HG02610 (cell line): ENCODE data around the gene PRLH.

Experiments
- ATAC-seq: cut with Tn5 transposase; IDR thresholded peaks from one replicate; pipeline ENCODE4 v1.9.1; 2021; ENCODE audit warnings: mild to moderate bottlenecking, moderate library complexity; ENCODE audit not compliant: unreplicated experiment

PRLH gene

GRCh38 chr2:237566401-237567235 lies at the start of gene PRLH:
PRLH (plus strand) TSS chr2:237566574; CDS start chr2:237566574, 0 bp downstream.
- no peak for ATAC-seq

DNA sequence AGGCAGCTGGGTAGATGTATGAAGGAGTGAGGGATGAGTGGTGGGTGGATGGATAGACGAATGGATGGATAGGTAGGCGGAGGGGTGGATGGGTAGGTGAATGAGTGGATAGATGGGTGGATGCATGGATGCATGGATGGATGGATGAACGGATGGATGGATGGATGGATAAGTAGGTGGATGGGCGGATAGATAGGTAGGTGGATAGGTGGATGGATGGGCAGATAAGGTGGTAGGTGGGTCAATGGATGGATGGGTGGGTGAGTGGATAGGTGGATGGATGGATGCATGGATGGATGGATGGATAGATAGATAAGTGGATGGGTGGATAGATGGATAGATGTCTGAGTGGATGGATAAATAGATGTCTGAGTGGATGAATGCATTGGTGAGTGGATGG lies 49.2 kb upstream of the PRLH start:
- no peak for ATAC-seq

DNA sequence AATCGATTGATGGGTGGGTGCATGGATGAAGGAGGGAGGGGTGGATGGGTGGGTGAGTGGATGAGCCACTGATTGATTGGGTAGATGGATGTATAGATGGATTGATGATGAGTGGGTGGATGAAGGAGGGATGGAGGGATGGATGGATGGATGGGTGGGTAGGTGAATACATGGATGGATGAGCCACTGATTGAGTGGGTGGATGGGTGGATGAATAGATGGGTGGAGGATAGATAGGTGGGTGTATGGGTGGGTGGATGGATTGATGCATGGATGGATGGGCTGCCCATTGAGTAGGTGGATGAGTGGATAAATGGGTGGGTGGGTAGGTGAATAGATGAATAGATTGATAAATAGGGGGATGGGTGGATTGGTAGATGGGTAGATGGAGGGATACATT lies 48.4 kb upstream of the PRLH start:
- ATAC-seq: no peak

DNA sequence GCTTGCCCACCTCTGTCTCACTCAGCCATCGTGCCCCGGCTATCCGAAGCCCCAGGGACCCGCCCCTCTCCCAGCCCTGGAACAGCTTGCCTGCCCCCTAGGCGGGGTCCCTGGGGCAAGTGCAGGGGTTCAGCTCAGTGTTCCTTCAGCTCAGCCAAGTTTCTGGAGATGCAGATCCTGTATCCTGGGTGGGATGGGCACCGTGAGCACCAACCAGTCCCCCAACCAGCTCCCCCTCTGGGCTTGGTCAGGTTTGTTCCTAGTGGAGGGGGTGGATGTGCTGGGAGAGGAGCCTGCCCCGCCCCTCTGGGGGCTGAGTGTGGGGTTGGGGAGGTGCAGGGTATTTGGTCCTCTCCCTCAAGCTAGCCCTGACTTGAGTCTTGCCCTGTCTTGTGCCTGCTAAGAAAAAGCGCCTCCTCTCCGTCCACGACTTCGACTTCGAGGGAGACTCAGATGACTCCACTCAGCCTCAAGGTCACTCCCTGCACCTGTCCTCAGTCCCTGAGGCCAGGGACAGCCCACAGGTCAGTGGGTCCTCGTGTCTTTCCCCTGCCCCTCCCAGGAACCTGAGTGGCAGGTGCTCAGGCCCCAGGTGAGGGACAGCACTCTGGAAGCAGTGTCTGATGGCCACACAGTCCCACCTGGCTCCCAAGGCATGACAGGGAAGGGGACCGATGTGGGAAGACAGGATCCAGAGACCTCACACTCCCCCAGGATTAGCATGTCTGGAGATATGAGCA lies 46.7 kb upstream of the PRLH start:
- ATAC-seq: no peak

DNA sequence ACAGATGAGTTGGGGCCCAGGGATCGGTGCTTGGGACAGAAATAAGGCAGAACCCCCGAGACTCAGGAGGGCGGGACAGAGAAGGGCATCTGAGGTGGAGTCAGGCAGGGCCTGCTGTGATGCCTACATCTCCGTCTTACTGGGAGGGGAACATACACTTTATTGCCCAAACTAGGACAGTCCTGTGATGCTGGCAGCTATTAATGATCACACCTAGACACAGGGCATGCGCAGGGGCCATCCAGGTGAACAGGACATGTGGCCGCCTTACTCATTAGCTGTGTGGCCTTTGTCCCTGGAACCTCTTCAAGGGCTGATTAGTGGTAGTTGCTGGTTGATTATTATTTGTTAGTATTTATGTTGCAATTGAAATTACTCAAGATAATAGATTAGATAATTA lies 46.1 kb upstream of the PRLH start:
- ATAC-seq: no peak

DNA sequence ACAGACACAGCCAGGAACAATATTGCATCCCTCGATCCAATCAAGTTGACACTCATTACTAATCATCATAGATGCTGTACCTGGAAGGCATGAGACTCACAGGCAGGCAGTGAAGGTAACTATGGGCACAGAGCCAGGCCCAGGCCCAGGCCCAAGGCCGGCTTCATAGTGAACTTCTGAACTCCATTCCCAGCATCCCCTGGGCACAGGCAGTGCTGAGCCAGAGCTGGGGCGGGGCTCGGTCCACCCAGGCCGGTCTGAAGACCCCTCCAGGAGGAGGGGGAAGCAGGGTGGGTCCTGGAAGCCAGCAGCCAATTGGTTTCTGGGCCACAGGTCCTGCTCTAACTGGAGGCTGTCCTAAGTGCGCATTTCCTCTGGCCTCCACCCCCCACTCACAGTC lies 41.7 kb upstream of the PRLH start:
- no peak for ATAC-seq

GRCh38 chr2:237525559-237526157 lies 40.7 kb upstream of the PRLH start:
- ATAC-seq: no peak

GRCh38 chr2:237527233-237527632 lies 39.1 kb upstream of the PRLH start:
- no peak for ATAC-seq

DNA sequence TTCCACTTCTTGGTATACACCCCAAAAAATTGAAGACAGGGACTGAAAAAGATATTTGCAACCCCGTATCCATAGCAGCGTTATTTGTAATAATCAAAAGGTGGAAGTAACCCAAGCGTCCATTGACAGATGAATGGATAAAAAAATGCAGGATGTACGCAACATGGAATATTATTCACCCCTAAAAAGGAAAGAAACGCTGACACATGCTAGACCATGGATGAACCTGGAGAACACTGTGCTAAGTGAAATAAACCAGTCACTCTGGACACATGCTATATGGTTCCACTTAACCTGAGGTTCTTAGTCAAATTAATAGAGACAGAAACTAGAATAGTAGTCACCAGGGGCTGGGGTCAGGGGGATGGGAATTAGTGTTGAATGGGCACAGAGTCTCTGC lies 38.6 kb upstream of the PRLH start:
- no peak for ATAC-seq

GRCh38 chr2:237529452-237530402 lies 36.6 kb upstream of the PRLH start:
- no peak for ATAC-seq

GRCh38 chr2:237530472-237531433 lies 35.6 kb upstream of the PRLH start:
- no peak for ATAC-seq

- no peak for ATAC-seq
These were observed 34.2 kb upstream of the PRLH start for GRCh38 chr2:237532160-237532559.

DNA sequence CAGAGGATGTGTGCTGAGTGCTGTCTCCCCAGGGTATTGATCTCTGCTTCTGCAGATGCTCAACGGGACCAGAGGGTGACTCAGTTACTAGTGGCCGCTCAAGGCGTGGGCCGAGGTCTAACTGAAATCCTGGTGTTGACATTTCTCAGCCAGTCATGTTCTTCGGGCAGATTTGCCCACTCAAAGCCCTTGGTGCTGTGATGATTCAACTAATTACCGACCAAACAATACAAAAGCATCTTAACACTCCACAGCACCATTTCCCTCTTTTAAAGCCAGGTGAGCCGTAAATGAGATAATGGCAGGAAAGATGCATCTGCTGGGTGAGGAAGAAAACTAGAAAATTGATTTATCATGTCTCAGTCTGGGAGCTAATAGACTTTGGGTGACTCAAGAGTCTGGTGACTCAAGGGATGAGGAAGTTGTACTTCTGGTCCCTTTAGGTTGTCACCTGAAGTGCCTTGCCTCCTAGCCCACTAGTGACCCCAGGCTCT lies 32.7 kb upstream of the PRLH start:
- ATAC-seq: no peak

DNA sequence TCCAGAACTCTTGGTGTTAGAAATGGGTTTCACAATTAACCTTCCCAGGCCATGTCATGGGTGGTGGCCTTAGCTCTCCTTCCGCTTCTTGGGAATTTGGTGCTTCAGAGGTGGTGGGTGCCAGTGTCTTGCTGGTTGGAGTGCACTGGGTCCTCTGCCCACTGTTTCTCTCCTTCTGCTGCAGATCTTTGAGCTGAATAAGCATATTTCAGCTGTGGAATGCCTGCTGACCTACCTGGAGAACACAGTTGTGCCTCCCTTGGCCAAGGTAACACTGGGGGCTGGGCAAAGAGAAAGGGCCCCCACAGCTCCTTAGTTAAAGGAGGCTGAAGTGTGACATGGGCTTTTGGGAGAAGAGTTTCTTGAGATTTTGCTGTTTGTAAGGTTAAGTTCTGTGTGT lies 32.0 kb upstream of the PRLH start:
- no peak for ATAC-seq

- no peak for ATAC-seq
These were observed 30.8 kb upstream of the PRLH start for GRCh38 chr2:237535385-237536082.

GRCh38 chr2:237536083-237536415 lies 30.3 kb upstream of the PRLH start:
- no peak for ATAC-seq

DNA sequence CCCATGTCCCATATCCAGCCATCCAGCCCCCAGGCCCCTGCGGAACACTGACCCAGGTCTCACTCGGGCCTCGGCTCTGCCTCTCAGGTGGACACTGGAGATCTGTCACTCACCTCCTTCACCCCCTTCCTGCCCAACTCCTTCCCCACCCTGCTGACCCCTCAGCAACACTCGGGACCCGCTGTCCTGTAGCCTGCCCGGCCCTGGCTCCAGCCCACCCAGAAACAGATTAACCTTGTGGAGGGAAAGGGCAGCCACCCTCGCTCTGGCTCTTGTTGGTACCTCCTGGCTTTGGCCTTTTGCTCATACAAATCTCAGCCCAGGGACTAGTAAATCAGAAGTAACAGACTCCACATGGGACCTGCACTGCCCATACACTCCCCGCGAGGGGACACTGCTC lies 29.8 kb upstream of the PRLH start:
- ATAC-seq: no peak

DNA sequence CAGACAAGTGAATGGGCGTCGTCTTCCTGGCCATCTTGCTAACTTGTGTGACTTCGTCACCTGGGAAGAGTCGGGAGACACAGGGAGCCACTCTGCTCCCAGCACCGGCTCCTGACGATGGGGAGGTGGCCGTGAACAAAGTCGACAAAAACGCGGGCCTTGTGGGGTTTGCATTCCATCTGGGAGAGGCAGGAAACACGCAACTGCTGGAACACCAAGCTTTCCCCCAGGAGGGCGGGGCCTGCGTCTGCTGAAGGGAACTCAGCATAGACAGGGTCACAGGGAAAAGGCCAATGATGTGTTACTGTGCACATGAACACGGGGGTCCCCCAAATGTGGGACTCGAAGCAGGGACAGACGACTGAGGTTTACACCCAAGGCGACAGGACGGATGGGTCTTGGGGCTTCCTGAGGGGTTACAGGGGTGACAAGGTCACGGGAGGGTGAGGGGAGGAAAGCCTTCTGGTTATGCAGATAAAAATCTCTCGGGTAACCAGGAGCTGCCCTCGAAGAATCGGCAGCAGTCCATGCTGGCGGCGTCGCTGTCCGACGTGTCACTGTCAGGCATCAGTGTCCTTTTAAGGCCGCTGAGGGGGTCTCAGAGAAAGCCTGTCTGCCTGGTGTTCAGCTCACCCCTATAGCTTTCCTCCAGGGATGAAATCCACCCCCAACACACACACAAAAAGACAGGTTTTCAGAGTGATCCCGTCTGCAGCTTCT lies 28.2 kb upstream of the PRLH start:
- no peak for ATAC-seq
